Measurements from ENCODE around the gene PRSS8. TPM values are rescaled to one million over a fixed set of nuclear protein-coding genes. Genes with fewer than 3 reads are reported as not detected.

PRSS8 gene
- total RNA-seq, 1 experiment from 2014 or later, result 32.6 TPM

- peaks cover 27% of the 10 kb centered on the region for H3K4me1 Mint-ChIP-seq (ENCODE audit: insufficient read depth, unreplicated experiment)
- peaks cover 74% of the 10 kb centered on the region for H3K36me3 Mint-ChIP-seq (ENCODE audit: insufficient read depth, unreplicated experiment)
- H3K9me3 Mint-ChIP-seq (ENCODE audit: unreplicated experiment), result no peaks in the 10 kb centered on the region
- no peaks in the 10 kb centered on the region for H3K27me3 Mint-ChIP-seq (ENCODE audit: insufficient read depth, unreplicated experiment)
- intact Hi-C loops (cut with micrococcal nuclease), result loop anchor here (5.0 to 10.0 kb wide), 3 partner anchors 65 to 512 kb away; partner anchors contain the start of genes KAT8 and ZNF843
- DNase-seq (ENCODE audit: unreplicated experiment), result no peak
- H3K27ac Mint-ChIP-seq (ENCODE audit: low read depth, unreplicated experiment), result peak overlapping the region; percentile 83
- ChIA-PET POLR2A (interaction anchor here (0.7 to 2.4 kb wide), 9 partner anchors 9 to 277 kb away, joined by 3 to 13 read pairs (median 5); partner anchors contain the start of genes KAT8, ZNF646 and ZNF668), CTCF (interaction anchor here (0.6 to 1.2 kb wide), 6 partner anchors 12 to 281 kb away, joined by 3 to 6 read pairs (median 4); no protein-coding TSS in a partner anchor)
- TF ChIP-seq CTCF (IDR thresholded peaks at IDR 0.05; ENCODE audit: unreplicated experiment), result no peak
- peak overlapping the region; percentile 95 for H3K4me3 Mint-ChIP-seq (ENCODE audit: unreplicated experiment)
- BruUV-seq (replicated peaks), result no TSS peak
These were observed 46.9 kb upstream of the PRSS8 start for GRCh38 chr16:31182391-31182790.

- peak; percentile 51 for DNase-seq (ENCODE audit: unreplicated experiment)
- peak overlapping the region; percentile 95 for H3K4me3 Mint-ChIP-seq (ENCODE audit: unreplicated experiment)
- TF ChIP-seq CTCF (IDR thresholded peaks at IDR 0.05; ENCODE audit: unreplicated experiment), result no peak
- H3K27me3 Mint-ChIP-seq (ENCODE audit: insufficient read depth, unreplicated experiment), result no peaks in the 10 kb centered on the region
- intact Hi-C loops (cut with micrococcal nuclease), result loop anchor here (2.0 to 10.0 kb wide), 4 partner anchors 64 to 514 kb away; partner anchors contain the start of genes KAT8 and ZNF843
- ChIA-PET POLR2A (interaction anchor here (0.6 to 2.8 kb wide), 33 partner anchors 9 to 696 kb away, joined by 3 to 53 read pairs (median 6); partner anchors contain the start of genes ARMC5, KAT8, PYCARD and STX4), CTCF (interaction anchor here (1.0 kb wide), 1 partner anchor 13 kb away, joined by 6 read pairs; no protein-coding TSS in a partner anchor)
- no peaks in the 10 kb centered on the region for H3K9me3 Mint-ChIP-seq (ENCODE audit: unreplicated experiment)
- peak overlapping the region; percentile 99 for H3K27ac Mint-ChIP-seq (ENCODE audit: low read depth, unreplicated experiment)
- no TSS peak for BruUV-seq (replicated peaks)
- H3K4me1 Mint-ChIP-seq (ENCODE audit: insufficient read depth, unreplicated experiment), result peaks cover 34% of the 10 kb centered on the region
- peaks cover 63% of the 10 kb centered on the region for H3K36me3 Mint-ChIP-seq (ENCODE audit: insufficient read depth, unreplicated experiment)
These were observed 45.7 kb upstream of the PRSS8 start for GRCh38 chr16:31181102-31181830.

- intact Hi-C loops (cut with micrococcal nuclease), result loop anchor here (2.0 to 10.0 kb wide), 5 partner anchors 38 to 515 kb away; partner anchors contain the start of genes KAT8 and ZNF843
- H3K9me3 Mint-ChIP-seq (ENCODE audit: unreplicated experiment), result no peaks in the 10 kb centered on the region
- POLR2A ChIA-PET, result interaction anchor here (0.7 to 2.8 kb wide), 44 partner anchors 9 to 698 kb away, joined by 3 to 53 read pairs (median 5); partner anchors contain the start of genes ARMC5, KAT8, PRSS8 and PYCARD
- H3K27me3 Mint-ChIP-seq (ENCODE audit: insufficient read depth, unreplicated experiment), result no peaks in the 10 kb centered on the region
- peak; percentile 82 for DNase-seq (ENCODE audit: unreplicated experiment)
- CTCF ChIA-PET, result interaction anchor here (0.6 to 1.2 kb wide), 5 partner anchors 14 to 281 kb away, joined by 3 to 6 read pairs (median 4); no protein-coding TSS in a partner anchor
- peak within 1 kb of the TSS; percentile 99 for H3K27ac Mint-ChIP-seq (ENCODE audit: low read depth, unreplicated experiment)
- peaks cover 26% of the 10 kb centered on the region for H3K4me1 Mint-ChIP-seq (ENCODE audit: insufficient read depth, unreplicated experiment)
- no TSS peak for BruUV-seq (replicated peaks)
- H3K36me3 Mint-ChIP-seq (ENCODE audit: insufficient read depth, unreplicated experiment), result peaks cover 49% of the 10 kb centered on the region
- no peak for TF ChIP-seq CTCF (IDR thresholded peaks at IDR 0.05; ENCODE audit: unreplicated experiment)
- peak within 1 kb of the TSS; percentile 95 for H3K4me3 Mint-ChIP-seq (ENCODE audit: unreplicated experiment)
These were observed 44.4 kb upstream of the PRSS8 start, which contains the start of gene FUS for GRCh38 chr16:31179747-31180459. Gene FUS, plus strand, starts transcription at chr16:31180139. Its CDS starts 76 bp downstream, at chr16:31180215.
